Measurements from ENCODE around the gene PTPRA.

DNA sequence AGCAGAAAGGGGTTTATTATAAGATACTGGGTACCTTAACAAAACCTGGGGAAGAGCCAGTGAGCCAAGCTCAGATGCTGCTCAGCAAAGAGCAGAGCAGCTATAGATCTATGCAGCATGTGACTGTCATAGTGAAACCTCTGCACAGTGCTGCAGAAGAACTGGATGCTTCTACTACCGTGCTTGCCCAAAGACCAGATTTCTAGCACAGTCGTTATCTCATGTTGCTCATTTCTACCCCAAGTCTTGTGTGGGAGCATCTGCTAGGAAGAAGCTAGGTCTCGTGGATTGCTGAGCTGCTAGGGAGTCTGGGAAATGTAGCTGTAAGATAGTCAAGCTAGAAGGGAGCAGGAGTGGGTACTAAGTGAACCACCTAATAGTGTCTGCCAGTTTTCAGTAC is 138.5 kb downstream of the PTPRA start:
- TF ChIP-seq, protein P1, sequence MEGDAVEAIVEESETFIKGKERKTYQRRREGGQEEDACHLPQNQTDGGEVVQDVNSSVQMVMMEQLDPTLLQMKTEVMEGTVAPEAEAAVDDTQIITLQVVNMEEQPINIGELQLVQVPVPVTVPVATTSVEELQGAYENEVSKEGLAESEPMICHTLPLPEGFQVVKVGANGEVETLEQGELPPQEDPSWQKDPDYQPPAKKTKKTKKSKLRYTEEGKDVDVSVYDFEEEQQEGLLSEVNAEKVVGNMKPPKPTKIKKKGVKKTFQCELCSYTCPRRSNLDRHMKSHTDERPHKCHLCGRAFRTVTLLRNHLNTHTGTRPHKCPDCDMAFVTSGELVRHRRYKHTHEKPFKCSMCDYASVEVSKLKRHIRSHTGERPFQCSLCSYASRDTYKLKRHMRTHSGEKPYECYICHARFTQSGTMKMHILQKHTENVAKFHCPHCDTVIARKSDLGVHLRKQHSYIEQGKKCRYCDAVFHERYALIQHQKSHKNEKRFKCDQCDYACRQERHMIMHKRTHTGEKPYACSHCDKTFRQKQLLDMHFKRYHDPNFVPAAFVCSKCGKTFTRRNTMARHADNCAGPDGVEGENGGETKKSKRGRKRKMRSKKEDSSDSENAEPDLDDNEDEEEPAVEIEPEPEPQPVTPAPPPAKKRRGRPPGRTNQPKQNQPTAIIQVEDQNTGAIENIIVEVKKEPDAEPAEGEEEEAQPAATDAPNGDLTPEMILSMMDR (IDR thresholded peaks at IDR 0.05; ENCODE audit: insufficient read depth, low read depth, low read length): no peak
- no peak for TF ChIP-seq EZH2 (IDR thresholded peaks at IDR 0.05; ENCODE audit: insufficient read depth, low read length)

Measured in astrocyte (in vitro differentiated cells and primary cell).